Ishikawa (cell line): Measurements from ENCODE around the gene PRR9.

Experiments used
- RAD21 ChIP-seq: IDR thresholded peaks from 2 replicates; pipeline ENCODE4 v1.6.1; 2012; ENCODE audit warnings: low read depth
- TCF12 ChIP-seq: IDR thresholded peaks from 2 replicates; pipeline ENCODE4 v1.6.1; 2012; ENCODE audit warnings: low read depth
- TF ChIP-seq, protein P1 (sequence below): IDR thresholded peaks from 2 replicates; pipeline ENCODE4 v1.6.1; 2012
- TF ChIP-seq, protein P2 (sequence below): IDR thresholded peaks from 2 replicates; pipeline ENCODE4 v1.6.1; 2012

GRCh38 chr1:153195216-153195615 lies 22.2 kb upstream of the PRR9 start:
- TF ChIP-seq RAD21 (no peak), TCF12 (no peak)
- TF ChIP-seq, protein P1, sequence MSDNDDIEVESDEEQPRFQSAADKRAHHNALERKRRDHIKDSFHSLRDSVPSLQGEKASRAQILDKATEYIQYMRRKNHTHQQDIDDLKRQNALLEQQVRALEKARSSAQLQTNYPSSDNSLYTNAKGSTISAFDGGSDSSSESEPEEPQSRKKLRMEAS: no peak
- TF ChIP-seq, protein P2, sequence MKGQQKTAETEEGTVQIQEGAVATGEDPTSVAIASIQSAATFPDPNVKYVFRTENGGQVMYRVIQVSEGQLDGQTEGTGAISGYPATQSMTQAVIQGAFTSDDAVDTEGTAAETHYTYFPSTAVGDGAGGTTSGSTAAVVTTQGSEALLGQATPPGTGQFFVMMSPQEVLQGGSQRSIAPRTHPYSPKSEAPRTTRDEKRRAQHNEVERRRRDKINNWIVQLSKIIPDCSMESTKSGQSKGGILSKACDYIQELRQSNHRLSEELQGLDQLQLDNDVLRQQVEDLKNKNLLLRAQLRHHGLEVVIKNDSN: no peak
